ENCODE measurements around the gene RBMS3.

DNA sequence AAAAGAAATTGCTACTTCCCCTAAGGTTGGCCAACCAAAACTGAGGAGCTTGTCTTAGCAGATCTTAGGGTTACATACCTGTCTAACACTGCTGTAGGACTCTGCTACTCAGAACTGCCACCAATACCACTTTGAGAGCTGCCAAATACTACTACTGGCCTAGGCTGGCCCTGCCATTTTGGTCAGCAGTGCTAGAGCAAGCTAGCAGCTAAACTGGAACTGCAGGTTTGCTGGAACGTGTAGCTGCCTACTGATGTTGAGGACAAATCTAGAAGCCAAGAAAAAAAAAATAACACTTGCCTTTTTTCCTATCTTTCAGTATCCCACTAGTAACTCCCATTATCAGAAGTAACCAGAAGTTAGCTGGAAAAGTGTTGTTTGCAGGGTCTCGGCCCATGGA lies 387.4 kb downstream of the RBMS3 start:
- TF ChIP-seq, protein P1, sequence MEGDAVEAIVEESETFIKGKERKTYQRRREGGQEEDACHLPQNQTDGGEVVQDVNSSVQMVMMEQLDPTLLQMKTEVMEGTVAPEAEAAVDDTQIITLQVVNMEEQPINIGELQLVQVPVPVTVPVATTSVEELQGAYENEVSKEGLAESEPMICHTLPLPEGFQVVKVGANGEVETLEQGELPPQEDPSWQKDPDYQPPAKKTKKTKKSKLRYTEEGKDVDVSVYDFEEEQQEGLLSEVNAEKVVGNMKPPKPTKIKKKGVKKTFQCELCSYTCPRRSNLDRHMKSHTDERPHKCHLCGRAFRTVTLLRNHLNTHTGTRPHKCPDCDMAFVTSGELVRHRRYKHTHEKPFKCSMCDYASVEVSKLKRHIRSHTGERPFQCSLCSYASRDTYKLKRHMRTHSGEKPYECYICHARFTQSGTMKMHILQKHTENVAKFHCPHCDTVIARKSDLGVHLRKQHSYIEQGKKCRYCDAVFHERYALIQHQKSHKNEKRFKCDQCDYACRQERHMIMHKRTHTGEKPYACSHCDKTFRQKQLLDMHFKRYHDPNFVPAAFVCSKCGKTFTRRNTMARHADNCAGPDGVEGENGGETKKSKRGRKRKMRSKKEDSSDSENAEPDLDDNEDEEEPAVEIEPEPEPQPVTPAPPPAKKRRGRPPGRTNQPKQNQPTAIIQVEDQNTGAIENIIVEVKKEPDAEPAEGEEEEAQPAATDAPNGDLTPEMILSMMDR (IDR thresholded peaks at IDR 0.05), result no peak
- TF ChIP-seq POLR2A (IDR thresholded peaks at IDR 0.05), result no peak

All from thyroid gland (tissue), 4 donors.